Measurements from ENCODE around the gene FITM1.

DNA sequence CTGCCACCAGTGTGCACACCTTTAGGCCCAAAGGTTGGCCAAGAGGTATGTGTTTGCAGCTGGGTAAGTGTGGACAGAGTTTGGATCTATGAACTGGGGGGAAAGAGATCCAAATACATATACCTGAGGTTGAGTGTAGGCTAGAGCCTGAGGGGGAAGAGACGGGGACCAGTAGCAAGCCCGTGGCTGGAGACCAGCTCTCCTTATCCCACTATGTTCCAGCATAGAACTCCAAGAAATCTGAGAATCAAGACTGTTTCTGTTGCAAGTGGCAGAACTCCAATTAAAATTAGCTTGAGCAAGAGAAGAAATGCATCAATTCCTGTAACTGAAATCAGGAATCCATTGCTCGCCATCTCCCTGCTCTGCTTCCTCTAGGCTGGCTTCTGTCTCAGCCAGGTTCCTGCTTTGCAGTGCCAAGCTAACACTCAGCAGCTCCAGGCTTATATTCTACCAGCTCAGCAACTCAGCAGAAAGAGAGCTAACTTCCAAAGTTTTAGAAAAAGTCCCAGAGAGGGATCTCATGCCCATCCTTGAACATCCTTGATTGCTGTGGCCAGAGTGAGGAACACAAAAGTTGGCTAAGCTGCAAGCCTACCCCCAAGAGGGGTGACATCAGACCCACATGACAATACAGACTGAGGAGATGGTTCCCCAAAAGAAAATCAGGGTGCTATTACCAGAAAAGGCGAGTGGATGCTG lies 37.8 kb upstream of the FITM1 start:
- TF ChIP-seq CTCF (IDR thresholded peaks at IDR 0.05) (no peak), POLR2A (IDR thresholded peaks at IDR 0.05) (no peak)
